ENCODE measurements around the gene CILP2.

The CILP2 gene

DNA sequence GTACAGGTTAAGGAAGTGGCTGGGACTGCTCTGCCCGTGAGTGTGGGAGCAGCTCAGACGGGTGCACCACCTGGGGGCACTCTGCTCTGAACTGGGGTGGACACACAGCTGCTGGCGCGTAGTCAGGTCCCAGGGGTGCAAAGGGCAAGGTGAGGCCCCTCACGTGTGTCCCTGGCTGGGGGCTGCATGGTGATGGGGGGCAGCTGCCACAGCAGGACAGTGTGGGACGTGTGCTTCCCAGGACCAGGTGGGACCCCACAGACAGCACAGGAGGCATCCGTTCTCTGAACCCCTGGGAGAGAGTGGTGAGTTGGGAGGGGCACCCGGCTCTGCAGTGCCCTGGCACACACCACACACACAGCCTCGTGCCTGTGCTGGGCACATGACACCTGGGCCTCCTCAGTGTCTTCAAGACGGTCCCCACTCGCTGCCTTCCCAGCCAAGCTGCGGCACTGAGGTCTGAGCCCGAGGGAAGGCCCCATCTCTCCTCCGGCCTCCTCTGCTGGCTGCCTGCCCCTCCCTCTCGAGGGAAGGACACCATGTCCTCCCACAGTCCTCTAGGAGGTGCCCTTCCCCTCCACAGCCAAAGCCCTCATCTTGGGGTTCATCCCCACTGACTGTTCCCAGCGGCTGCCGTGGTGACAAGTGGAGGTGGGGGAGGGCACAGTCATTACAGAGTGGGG is 24.7 kb downstream of the CILP2 start:
- peak; percentile 37 for DNase-seq (ENCODE audit: low read depth)

DNA sequence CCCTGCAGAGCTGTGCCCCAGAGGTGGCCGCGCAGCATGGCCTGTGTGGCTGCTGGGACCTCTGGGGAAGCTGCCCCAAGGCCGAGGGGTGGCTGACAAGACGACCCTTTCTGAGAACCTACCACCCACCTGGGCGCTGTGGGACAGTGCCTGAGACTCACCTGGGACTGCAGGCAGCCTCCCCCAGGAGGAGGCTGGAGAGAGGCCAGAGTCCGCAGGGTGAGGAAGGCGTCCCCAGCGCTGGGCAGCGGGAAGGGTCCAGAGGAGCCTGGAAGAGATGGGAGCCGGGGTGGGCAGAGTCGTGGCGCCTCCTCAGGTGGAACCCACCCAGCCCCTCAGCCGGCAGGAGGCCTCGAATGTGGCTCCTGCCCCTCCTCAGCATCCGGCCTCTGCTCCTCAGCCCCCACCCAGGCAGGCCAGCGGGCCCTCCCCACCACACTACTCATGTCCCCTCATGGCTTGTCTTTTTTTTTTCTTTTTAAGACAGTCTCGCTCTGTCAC is 25.3 kb downstream of the CILP2 start:
- no peak for DNase-seq (ENCODE audit: low read depth)

DNA sequence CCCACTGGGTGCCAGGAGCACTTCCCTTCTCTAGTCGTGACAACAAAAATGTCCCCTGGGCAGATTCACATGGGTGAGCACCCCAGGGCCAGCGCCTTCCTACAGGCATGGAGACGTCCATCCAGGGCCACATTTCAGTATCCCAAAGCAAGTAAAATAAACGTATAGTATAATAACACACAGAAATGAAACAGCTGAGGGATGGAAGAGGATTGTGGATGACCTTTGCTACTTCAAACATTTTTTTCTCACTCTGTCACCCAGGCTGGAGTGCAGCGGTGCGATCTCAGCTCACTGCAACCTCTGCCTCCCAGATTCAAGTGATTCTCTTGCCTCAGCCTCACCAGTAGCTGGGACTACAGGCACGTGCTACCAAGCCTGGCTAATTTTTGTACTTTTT is 28.2 kb downstream of the CILP2 start:
- DNase-seq (ENCODE audit: low read depth) = no peak

- DNase-seq (ENCODE audit: low read depth) = no peak
These were observed 29.3 kb downstream of the CILP2 start for GRCh38 chr19:19567391-19567790.

DNA sequence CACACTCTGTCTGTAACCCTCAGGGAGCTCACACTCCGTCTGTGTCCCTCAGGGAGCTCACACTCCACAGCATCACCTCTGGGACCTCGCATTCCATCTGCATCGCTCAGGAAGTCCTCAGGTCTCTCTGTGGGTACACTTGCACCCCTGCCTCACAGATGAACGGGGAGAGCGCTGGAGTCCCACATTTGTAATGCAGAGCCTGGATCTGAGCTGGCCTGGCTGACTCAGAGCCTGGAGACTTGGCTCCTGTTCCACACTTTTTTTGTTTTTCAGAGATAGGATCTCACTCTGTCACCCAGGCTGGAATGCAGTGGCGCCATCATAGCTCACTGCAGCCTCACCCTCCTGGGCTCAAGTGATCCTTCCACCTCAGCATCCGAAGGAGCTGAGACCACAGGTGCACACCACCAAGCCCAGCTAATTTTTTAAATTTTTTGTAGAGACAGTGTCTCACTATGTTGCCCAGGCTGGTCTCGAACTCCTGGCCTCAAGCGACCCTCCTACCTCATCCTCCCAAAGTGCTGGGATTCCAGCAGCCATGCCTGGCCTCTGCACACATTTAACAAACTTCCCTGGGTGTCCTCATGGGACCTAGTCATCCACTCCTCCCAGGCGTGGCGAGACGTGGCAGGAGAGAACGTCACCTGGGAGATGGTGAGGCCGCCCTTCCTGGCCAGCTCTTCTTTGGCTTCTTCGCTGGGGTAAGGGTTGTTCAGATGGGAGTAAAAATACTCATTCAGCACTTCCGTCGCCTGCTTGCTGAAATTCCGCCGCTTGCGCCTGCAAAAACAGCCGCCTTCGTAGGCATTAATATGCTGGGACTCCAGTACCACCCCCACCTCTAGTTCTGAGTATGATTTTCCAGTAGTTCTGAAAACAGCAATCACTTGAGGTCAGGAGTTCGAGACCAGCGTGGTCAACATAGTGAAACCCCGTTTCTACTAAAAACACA is 31.0 kb downstream of the CILP2 start:
- no peak for DNase-seq (ENCODE audit: low read depth)

DNA sequence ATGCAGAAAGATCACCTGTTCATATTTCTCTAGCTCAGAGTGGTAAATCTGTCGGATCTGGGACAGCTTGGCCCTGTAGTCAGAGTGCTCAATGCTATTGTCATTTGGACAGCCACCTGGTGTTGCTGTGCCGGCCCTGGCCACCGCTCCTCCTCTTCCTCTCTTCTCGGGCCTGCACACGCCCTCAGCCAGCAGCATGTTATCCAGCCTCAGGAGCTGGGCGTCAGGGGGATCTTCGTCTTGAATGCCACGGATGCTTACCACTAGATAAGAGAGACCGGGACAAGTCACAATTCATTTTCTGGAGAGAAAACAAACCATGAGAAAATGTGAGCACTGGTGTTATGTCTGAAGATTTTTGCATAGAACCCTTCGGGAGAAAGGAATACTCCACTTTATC is 32.5 kb downstream of the CILP2 start:
- DNase-seq (ENCODE audit: low read depth) = no peak

DNA sequence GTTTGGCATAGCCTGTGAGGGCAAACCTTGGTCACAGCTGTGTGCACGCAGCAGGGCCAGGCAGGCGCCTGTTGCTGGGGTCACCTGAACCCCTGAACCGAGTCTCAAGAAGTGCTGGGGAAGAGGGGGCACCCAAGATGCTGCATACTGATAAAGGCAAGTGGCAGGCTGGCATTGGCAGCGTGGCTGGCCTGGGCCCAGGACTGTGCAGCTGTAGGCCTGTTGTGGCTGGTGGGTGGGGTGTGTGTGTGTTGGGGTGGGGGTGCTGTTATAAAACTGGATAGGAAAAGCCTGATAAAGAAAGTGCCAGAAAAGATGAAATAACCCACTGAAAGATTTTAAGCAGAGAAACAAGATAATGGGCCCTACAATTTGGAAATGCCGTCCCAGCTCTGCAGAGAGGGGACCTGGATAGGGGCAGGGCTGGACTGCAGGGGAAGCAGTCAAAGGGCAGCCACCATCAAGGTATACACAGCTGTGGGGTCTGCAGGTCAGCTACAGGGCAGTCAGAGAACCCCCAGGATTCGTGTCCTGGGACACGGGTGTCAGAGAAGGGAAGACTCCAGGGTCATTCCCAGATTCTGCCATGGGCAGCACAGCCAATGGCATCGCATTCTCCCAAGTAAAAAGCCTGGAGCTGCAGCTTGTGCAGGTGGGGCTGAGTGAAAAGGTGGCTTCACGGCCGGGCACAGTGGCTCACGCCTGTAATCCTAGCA is 33.2 kb downstream of the CILP2 start:
- DNase-seq (ENCODE audit: low read depth) = no peak

- no peak for DNase-seq (ENCODE audit: low read depth)
These were observed 37.3 kb downstream of the CILP2 start for GRCh38 chr19:19575411-19575810.

- no peak for DNase-seq (ENCODE audit: low read depth)
These were observed 40.2 kb downstream of the CILP2 start for GRCh38 chr19:19578252-19578651.

GRCh38 chr19:19579533-19580361 is 41.7 kb downstream of the CILP2 start:
- DNase-seq (ENCODE audit: low read depth) = no peak

- DNase-seq (ENCODE audit: low read depth) = no peak
These were observed 42.4 kb downstream of the CILP2 start for GRCh38 chr19:19580418-19580817.

- DNase-seq (ENCODE audit: low read depth) = no peak
These were observed 43.3 kb downstream of the CILP2 start for GRCh38 chr19:19581391-19581790.

DNA sequence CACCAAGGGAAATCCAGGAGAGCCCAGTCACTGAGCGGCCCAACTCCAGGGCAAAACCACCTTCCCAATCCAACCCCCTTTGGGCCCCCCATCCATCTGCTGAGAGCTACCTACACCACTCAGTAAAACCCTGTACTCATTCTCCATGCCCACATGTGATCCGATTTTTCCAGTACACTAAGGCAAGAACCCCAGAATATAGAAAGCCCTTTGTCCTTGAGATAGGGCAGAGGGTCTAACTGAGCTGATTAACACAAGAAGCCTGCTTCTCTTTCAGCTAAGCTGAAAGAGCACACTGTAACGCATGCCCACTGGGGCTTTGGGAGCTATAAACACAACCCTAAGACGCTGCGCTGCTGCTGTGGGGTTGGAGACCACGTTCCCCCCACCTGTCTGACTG is 44.4 kb downstream of the CILP2 start:
- no peak for DNase-seq (ENCODE audit: low read depth)

- DNase-seq (ENCODE audit: low read depth) = no peak
These were observed 46.3 kb downstream of the CILP2 start for GRCh38 chr19:19584356-19584755.

- DNase-seq (ENCODE audit: low read depth) = no peak
These were observed 49.7 kb downstream of the CILP2 start for GRCh38 chr19:19587771-19588170.

- DNase-seq (ENCODE audit: low read depth) = no peak
These were observed 50.5 kb downstream of the CILP2 start for GRCh38 chr19:19588546-19588945.

- DNase-seq (ENCODE audit: low read depth) = peak; percentile 66
These were observed 53.2 kb downstream of the CILP2 start for GRCh38 chr19:19591133-19591825.

GRCh38 chr19:19592690-19593089 is 54.6 kb downstream of the CILP2 start:
- no peak for DNase-seq (ENCODE audit: low read depth)

DNA sequence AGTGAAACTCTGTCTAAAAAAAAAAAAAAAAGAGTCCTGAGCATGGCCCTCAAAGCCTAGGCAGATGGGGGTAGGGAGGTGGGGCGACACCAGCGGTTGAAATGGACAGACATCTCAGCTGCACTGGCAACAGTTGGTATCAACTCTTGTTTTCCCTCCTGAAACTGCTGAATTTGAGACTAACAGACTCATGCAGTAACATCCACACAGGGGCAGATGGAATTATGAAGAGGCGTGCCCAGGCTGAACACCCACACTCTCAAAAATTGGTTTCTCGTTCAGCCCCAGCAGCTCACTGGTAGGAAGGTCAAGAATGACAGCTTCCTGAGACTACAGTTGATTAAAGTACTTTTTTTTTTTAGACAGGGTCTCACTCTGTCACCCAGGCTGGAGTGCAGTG is 56.3 kb downstream of the CILP2 start:
- no peak for DNase-seq (ENCODE audit: low read depth)

DNA sequence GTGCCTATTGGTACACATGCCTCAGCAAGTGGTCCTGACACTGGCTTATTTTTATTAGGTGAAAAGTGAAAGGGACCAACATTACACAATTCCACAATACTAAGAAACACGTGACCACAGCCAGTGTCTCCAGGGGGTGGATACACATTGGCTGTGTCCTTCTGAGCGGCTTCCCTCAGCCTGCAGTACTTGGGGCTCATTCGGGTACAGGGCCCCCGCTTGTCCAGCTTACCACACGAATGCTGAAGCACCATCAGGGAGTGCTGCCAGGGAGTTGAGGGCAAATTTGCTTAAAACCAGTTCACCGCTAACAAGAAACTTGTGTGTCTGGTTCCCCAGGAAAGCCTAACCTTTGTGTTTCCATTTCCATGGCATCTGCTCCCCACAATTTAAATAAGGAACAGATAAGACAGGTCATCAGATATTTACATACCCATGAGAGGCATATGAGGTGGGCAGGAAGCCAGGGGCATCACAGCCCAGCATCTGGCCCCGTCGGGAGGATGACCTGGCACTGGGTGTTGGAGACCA is 57.2 kb downstream of the CILP2 start:
- no peak for DNase-seq (ENCODE audit: low read depth)

Measured in stimulated activated CD4-positive, alpha-beta T cell treated with anti-CD3 and anti-CD28 coated beads, Interleukin-2, amount 100 ng/mL, for 4 hours (primary cell).